Measurements from ENCODE around the gene MAGOH.

The MAGOH gene

DNA sequence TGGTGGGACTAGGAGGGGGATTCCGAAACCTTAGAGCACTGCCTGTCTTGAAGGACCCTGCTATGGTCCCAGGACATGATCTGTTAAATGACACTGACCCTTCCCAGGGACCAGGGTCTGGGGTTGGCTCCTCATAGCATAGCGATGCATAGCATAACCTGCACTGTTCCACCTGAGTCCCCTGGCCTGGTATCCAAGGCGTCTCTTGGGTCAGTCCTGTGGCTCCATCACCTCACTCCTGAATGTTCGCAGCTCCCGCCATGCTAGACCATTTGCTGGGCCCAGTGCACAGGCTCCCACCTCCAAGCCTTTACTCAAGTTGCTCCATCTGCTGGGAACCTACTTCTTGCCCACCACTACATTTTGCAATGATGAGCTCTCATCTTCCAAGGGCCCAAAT, 39.0 kb upstream of the MAGOH start:
- no peak overlapping the region for H3K27ac ChIP-seq (ENCODE audit: low read length)
- peaks cover 68% of the 10 kb centered on the region for H3K36me3 ChIP-seq (ENCODE audit: control insufficient read depth, low read depth, low read length)
- no peak overlapping the region for H3K4me3 ChIP-seq (ENCODE audit: low read length)
- H3K9me3 ChIP-seq (ENCODE audit: control insufficient read depth, low read depth, low read length) = no peaks in the 10 kb centered on the region
- H3K9ac ChIP-seq (ENCODE audit: low read length) = no peak overlapping the region
- H3K27me3 ChIP-seq (ENCODE audit: control insufficient read depth, insufficient read depth, low read length) = no peaks in the 10 kb centered on the region
- no peaks in the 10 kb centered on the region for H3K4me1 ChIP-seq (ENCODE audit: control insufficient read depth, low read depth, low read length)

DNA sequence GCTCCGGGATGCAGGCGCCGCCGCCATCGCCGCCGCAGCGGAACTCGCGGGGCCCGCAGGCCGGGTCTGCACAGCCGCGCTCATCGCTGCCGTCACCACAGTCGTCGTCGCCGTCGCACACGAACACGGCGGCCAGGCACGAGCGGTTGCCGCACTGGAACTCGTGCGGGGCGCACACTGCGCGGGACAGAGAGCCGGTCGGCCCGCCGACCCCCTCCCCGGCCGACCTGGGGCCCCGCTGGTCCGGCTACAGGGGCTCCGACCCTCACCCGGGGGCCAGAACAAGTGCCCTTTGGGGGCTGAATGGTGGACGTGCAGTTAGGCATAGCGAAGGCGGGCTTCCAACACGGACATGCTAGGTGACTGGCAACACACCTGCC, 38.6 kb upstream of the MAGOH start:
- Histone ChIP-seq H3K27ac (ENCODE audit: low read length) (no peak overlapping the region), H3K27me3 (ENCODE audit: control insufficient read depth, insufficient read depth, low read length) (no peaks in the 10 kb centered on the region), H3K4me3 (ENCODE audit: low read length) (no peak overlapping the region), H3K9me3 (ENCODE audit: control insufficient read depth, low read depth, low read length) (no peaks in the 10 kb centered on the region), H3K9ac (ENCODE audit: low read length) (no peak overlapping the region), H3K4me1 (ENCODE audit: control insufficient read depth, low read depth, low read length) (no peaks in the 10 kb centered on the region), H3K36me3 (ENCODE audit: control insufficient read depth, low read depth, low read length) (peaks cover 68% of the 10 kb centered on the region)

GRCh38 chr1:53276153-53276901, 38.0 kb upstream of the MAGOH start:
- H3K9ac ChIP-seq (ENCODE audit: low read length) = no peak overlapping the region
- H3K36me3 ChIP-seq (ENCODE audit: control insufficient read depth, low read depth, low read length) = peaks cover 66% of the 10 kb centered on the region
- H3K27me3 ChIP-seq (ENCODE audit: control insufficient read depth, insufficient read depth, low read length) = no peaks in the 10 kb centered on the region
- no peak overlapping the region for H3K27ac ChIP-seq (ENCODE audit: low read length)
- H3K9me3 ChIP-seq (ENCODE audit: control insufficient read depth, low read depth, low read length) = no peaks in the 10 kb centered on the region
- no peaks in the 10 kb centered on the region for H3K4me1 ChIP-seq (ENCODE audit: control insufficient read depth, low read depth, low read length)
- no peak overlapping the region for H3K4me3 ChIP-seq (ENCODE audit: low read length)

DNA sequence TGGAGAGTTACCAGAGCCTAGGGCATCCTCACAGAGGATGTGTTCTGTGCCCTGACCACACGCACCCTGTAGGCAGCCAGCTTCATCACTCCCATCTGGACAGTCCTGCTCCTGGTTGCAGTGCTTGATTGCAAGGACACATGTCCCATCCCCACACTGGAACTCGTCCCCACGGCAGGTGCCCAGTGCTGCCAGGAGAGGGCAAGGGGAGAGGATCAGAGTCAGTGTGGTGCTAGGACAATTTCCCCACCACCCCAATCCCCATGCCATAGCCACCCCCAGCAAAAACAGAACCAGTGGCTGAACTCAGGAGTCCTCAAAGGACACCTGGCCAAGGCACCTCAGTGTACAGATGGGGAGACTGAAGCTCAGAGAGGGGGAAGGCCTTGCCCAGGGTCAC, 37.2 kb upstream of the MAGOH start:
- H3K9ac ChIP-seq (ENCODE audit: low read length) = no peak overlapping the region
- no peak overlapping the region for H3K27ac ChIP-seq (ENCODE audit: low read length)
- H3K27me3 ChIP-seq (ENCODE audit: control insufficient read depth, insufficient read depth, low read length) = no peaks in the 10 kb centered on the region
- no peaks in the 10 kb centered on the region for H3K4me1 ChIP-seq (ENCODE audit: control insufficient read depth, low read depth, low read length)
- H3K36me3 ChIP-seq (ENCODE audit: control insufficient read depth, low read depth, low read length) = peaks cover 68% of the 10 kb centered on the region
- H3K9me3 ChIP-seq (ENCODE audit: control insufficient read depth, low read depth, low read length) = no peaks in the 10 kb centered on the region
- H3K4me3 ChIP-seq (ENCODE audit: low read length) = no peak overlapping the region

DNA sequence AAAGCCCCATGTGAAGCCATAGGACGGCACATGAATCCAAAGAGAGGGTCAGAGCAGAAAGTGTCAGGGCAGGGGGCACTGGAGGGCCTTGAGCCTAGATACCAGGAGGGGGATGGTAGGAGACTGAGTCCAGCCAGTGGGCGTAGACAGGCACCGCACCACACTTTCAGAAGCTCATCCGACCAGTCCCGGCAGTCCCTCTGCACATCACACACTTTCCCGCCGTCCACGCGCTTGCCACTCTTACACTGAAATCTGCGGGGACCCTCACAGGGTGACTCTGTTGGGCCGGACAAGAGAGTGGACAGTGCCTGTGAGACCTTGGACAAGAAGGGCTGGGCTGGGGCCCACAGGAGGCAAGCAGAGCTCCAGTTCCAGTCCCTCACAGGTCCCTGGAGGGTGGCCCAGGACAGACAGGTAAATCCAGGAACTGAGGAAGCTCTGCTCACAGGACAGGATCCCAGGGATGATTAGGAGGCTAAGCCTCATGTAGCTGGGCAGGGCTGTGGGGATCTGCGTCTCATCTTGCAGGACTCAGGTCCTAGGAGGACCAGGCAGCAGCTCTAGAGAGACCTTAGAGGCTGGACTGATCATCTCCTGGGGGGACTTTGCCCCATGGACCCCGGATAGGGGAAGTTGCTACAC, 36.3 kb upstream of the MAGOH start:
- peaks cover 67% of the 10 kb centered on the region for H3K36me3 ChIP-seq (ENCODE audit: control insufficient read depth, low read depth, low read length)
- no peak overlapping the region for H3K9ac ChIP-seq (ENCODE audit: low read length)
- no peaks in the 10 kb centered on the region for H3K27me3 ChIP-seq (ENCODE audit: control insufficient read depth, insufficient read depth, low read length)
- H3K9me3 ChIP-seq (ENCODE audit: control insufficient read depth, low read depth, low read length) = no peaks in the 10 kb centered on the region
- H3K4me1 ChIP-seq (ENCODE audit: control insufficient read depth, low read depth, low read length) = no peaks in the 10 kb centered on the region
- H3K4me3 ChIP-seq (ENCODE audit: low read length) = no peak overlapping the region
- H3K27ac ChIP-seq (ENCODE audit: low read length) = no peak overlapping the region

GRCh38 chr1:53274026-53274425, 35.7 kb upstream of the MAGOH start:
- no peaks in the 10 kb centered on the region for H3K27me3 ChIP-seq (ENCODE audit: control insufficient read depth, insufficient read depth, low read length)
- H3K36me3 ChIP-seq (ENCODE audit: control insufficient read depth, low read depth, low read length) = peaks cover 63% of the 10 kb centered on the region
- H3K9ac ChIP-seq (ENCODE audit: low read length) = no peak overlapping the region
- no peak overlapping the region for H3K27ac ChIP-seq (ENCODE audit: low read length)
- no peaks in the 10 kb centered on the region for H3K9me3 ChIP-seq (ENCODE audit: control insufficient read depth, low read depth, low read length)
- H3K4me3 ChIP-seq (ENCODE audit: low read length) = no peak overlapping the region
- no peaks in the 10 kb centered on the region for H3K4me1 ChIP-seq (ENCODE audit: control insufficient read depth, low read depth, low read length)

- no peaks in the 10 kb centered on the region for H3K27me3 ChIP-seq (ENCODE audit: control insufficient read depth, insufficient read depth, low read length)
- H3K4me3 ChIP-seq (ENCODE audit: low read length) = no peak overlapping the region
- H3K27ac ChIP-seq (ENCODE audit: low read length) = no peak overlapping the region
- no peaks in the 10 kb centered on the region for H3K9me3 ChIP-seq (ENCODE audit: control insufficient read depth, low read depth, low read length)
- no peak overlapping the region for H3K9ac ChIP-seq (ENCODE audit: low read length)
- H3K36me3 ChIP-seq (ENCODE audit: control insufficient read depth, low read depth, low read length) = peaks cover 67% of the 10 kb centered on the region
- H3K4me1 ChIP-seq (ENCODE audit: control insufficient read depth, low read depth, low read length) = no peaks in the 10 kb centered on the region
Measured at GRCh38 chr1:53273526-53273925, 35.2 kb upstream of the MAGOH start.

DNA sequence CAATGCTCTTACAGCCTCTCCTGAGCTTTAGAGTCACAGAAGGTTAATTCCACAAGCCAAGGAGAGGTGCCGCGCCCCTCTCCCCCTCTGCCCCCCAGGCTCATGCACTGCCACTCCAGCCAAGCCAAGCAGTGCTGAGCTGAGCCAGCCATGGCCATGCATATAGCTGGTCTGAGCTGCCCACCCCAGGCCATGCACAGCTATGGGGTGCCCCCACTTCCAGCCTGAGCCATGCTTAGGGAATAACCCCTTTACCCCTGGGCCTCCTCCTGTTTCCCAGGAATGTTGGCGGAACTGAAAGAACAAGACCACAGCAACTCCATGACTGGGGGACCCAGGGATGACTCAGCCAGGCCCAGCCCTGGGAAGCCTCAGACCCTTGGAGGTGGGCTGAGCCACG, 34.0 kb upstream of the MAGOH start:
- Histone ChIP-seq H3K9me3 (ENCODE audit: control insufficient read depth, low read depth, low read length) (no peaks in the 10 kb centered on the region), H3K27me3 (ENCODE audit: control insufficient read depth, insufficient read depth, low read length) (no peaks in the 10 kb centered on the region), H3K36me3 (ENCODE audit: control insufficient read depth, low read depth, low read length) (peaks cover 71% of the 10 kb centered on the region), H3K27ac (ENCODE audit: low read length) (no peak overlapping the region), H3K4me1 (ENCODE audit: control insufficient read depth, low read depth, low read length) (no peaks in the 10 kb centered on the region), H3K9ac (ENCODE audit: low read length) (no peak overlapping the region), H3K4me3 (ENCODE audit: low read length) (no peak overlapping the region)

- Histone ChIP-seq H3K27ac (ENCODE audit: low read length) (no peak overlapping the region), H3K9me3 (ENCODE audit: control insufficient read depth, low read depth, low read length) (no peaks in the 10 kb centered on the region), H3K36me3 (ENCODE audit: control insufficient read depth, low read depth, low read length) (peaks cover 72% of the 10 kb centered on the region), H3K9ac (ENCODE audit: low read length) (no peak overlapping the region), H3K4me1 (ENCODE audit: control insufficient read depth, low read depth, low read length) (no peaks in the 10 kb centered on the region), H3K27me3 (ENCODE audit: control insufficient read depth, insufficient read depth, low read length) (no peaks in the 10 kb centered on the region), H3K4me3 (ENCODE audit: low read length) (no peak overlapping the region)
Measured at GRCh38 chr1:53271446-53272090, 33.2 kb upstream of the MAGOH start.

DNA sequence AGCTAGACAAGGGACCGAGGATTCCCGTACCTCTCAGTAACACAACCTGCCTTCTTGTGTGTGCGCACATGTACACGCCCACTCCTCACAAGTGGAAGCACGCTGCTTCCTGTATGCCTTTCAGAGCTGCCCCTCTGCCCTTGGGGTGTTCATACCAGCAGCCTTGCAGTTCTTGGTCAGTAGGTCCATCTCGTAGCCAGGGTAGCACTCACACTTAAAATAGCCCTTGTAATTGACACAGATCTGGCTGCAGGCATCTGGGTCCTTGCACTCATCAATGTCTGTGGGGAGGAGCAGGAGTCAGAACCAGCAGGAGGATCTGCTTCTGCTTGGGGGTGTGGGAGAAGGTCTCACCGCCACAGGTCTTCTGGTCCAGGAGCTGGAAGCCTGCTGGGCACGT, 32.6 kb upstream of the MAGOH start:
- Histone ChIP-seq H3K9ac (ENCODE audit: low read length) (no peak overlapping the region), H3K4me1 (ENCODE audit: control insufficient read depth, low read depth, low read length) (no peaks in the 10 kb centered on the region), H3K36me3 (ENCODE audit: control insufficient read depth, low read depth, low read length) (peaks cover 76% of the 10 kb centered on the region), H3K9me3 (ENCODE audit: control insufficient read depth, low read depth, low read length) (no peaks in the 10 kb centered on the region), H3K4me3 (ENCODE audit: low read length) (no peak overlapping the region), H3K27ac (ENCODE audit: low read length) (no peak overlapping the region), H3K27me3 (ENCODE audit: control insufficient read depth, insufficient read depth, low read length) (no peaks in the 10 kb centered on the region)

GRCh38 chr1:53270107-53270506, 31.8 kb upstream of the MAGOH start:
- no peaks in the 10 kb centered on the region for H3K4me1 ChIP-seq (ENCODE audit: control insufficient read depth, low read depth, low read length)
- peaks cover 76% of the 10 kb centered on the region for H3K36me3 ChIP-seq (ENCODE audit: control insufficient read depth, low read depth, low read length)

DNA sequence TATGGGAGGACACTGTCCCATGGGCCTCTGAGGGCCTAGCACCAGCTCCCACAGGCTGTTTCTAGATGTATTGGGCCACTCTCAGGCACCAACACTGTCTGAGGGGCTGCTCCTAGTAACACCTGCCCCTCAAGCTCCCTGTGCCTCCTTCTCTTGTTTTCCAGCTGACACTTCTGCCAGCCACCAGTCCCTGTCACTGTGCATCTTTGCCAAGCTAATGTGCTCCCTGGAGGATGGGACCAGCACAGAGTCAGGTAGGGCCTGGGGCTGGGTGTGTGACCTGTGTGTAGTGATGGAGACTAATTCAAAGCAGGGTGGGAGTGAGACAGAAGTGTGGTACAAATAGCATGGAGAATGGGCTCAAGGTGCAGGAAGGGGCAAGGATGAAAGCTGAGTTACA, 29.4 kb upstream of the MAGOH start:
- Histone ChIP-seq H3K9me3 (ENCODE audit: control insufficient read depth, low read depth, low read length) (no peaks in the 10 kb centered on the region), H3K27ac (ENCODE audit: low read length) (no peak overlapping the region), H3K36me3 (ENCODE audit: control insufficient read depth, low read depth, low read length) (peaks cover 81% of the 10 kb centered on the region), H3K27me3 (ENCODE audit: control insufficient read depth, insufficient read depth, low read length) (no peaks in the 10 kb centered on the region), H3K4me3 (ENCODE audit: low read length) (no peak overlapping the region), H3K9ac (ENCODE audit: low read length) (no peak overlapping the region), H3K4me1 (ENCODE audit: control insufficient read depth, low read depth, low read length) (no peaks in the 10 kb centered on the region)

More at GRCh38 chr1:53270107-53270506, 31.8 kb upstream of the MAGOH start:
- Histone ChIP-seq H3K27me3 (ENCODE audit: control insufficient read depth, insufficient read depth, low read length) (no peaks in the 10 kb centered on the region), H3K9ac (ENCODE audit: low read length) (no peak overlapping the region), H3K4me3 (ENCODE audit: low read length) (no peak overlapping the region), H3K9me3 (ENCODE audit: control insufficient read depth, low read depth, low read length) (no peaks in the 10 kb centered on the region), H3K27ac (ENCODE audit: low read length) (no peak overlapping the region)

Measured in iPS-18a (cell line).